GM12878 (cell line): ENCODE data around the gene COL4A4. TPM values are rescaled to one million over a fixed set of nuclear protein-coding genes. Genes with fewer than 3 reads are reported as not detected.

Experiments
- ATAC-seq: fragments of 200-7000 bp; cut with Tn5 transposase; 3 replicates; pipeline ENCODE4 v1.9.1; 2020; ENCODE audit warnings: mild to moderate bottlenecking, moderate library complexity
- BruUV-seq: library from RNA; stranded (reverse); fragments of 400-500 nt; replicated peaks from 2 replicates; lab custom pipeline; 2021; lab: Mats Ljungman, UMichigan
- CTCF ChIA-PET: fragments of 300-600 bp; sonication (Branson Sonifier 250); formaldehyde crosslinking; extraction: SDS; loops from one replicate; lab custom pipeline; 2021; ENCODE audit warnings: inconsistent platforms; lab: Yijun Ruan, JAX
- POLR2A ChIA-PET: fragments of 350-600 bp; formaldehyde crosslinking; extraction: SDS; loops from one replicate; lab custom pipeline; 2021; ENCODE audit warnings: inconsistent platforms; lab: Charles Lee
- RAD21 ChIA-PET: fragments of 300-600 bp; sonication (Branson Sonifier 250); formaldehyde crosslinking; loops from one replicate; lab custom pipeline; 2023; ENCODE audit warnings: antibody characterized with exemption; ENCODE audit not compliant: unreplicated experiment; lab: Charles Lee
- SMC1A ChIA-PET: fragments of 300-600 bp; sonication (Branson Sonifier 250); formaldehyde crosslinking; loops from one replicate; lab custom pipeline; 2023; ENCODE audit not compliant: unreplicated experiment, uncharacterized antibody; lab: Charles Lee
- DNase-seq: peaks from one replicate; pipeline ENCODE4 v3.0.0-alpha.2; 2011; ENCODE audit warnings: low read depth, low spot score
- FAIRE-seq: peaks from 3 replicates; lab custom pipeline; 2011; peaks lifted over from hg19 to GRCh38; lab: Jason Lieb, UNC
- H2AFZ ChIP-seq: 2 replicates; pipeline ENCODE4 v1.6.0; 2011; ENCODE audit warnings: low read depth, low read length, control low read depth; ENCODE audit not compliant: control insufficient read depth
- H3K27ac ChIP-seq: 2 replicates; pipeline ENCODE4 v1.5.1; 2011; ENCODE audit warnings: control low read depth; ENCODE audit not compliant: control insufficient read depth, insufficient read depth
- H3K27me3 ChIP-seq, 2 experiments: replicated peaks in 1 of 2; 2 replicates each; pipeline versions ENCODE4 v1.6.0 to v1.6.1; 2011; ENCODE audit warnings: low read length in 1 of 2; ENCODE audit not compliant: control insufficient read depth in 2 of 2, insufficient read depth in 2 of 2
- H3K36me3 ChIP-seq, 2 experiments: 2 replicates each; pipeline ENCODE4 v1.5.1; 2011; ENCODE audit warnings: low read length in 1 of 2; ENCODE audit not compliant: control insufficient read depth in 2 of 2, insufficient read depth in 2 of 2
- H3K4me1 ChIP-seq: 2 replicates; pipeline ENCODE4 v1.6.1; 2011; ENCODE audit warnings: mild to moderate bottlenecking, low read length, moderate library complexity, mixed read lengths; ENCODE audit not compliant: control insufficient read depth, insufficient read depth
- H3K4me2 ChIP-seq: 2 replicates; pipeline ENCODE4 v1.6.0; 2011; ENCODE audit warnings: control low read depth; ENCODE audit not compliant: control insufficient read depth, insufficient read depth
- H3K4me3 ChIP-seq: fragments of 200-600 bp; sonication (generic); 2 replicates; pipeline ENCODE4 v1.5.1; 2016
- H3K79me2 ChIP-seq: 2 replicates; pipeline ENCODE4 v1.6.0; 2011; ENCODE audit warnings: low read length; ENCODE audit not compliant: control insufficient read depth, insufficient read depth
- H3K9ac ChIP-seq: 2 replicates; pipeline ENCODE4 v1.8.0; 2011; ENCODE audit warnings: low read length, control low read depth, mixed read lengths; ENCODE audit not compliant: control insufficient read depth, insufficient read depth
- H3K9me3 ChIP-seq: replicated peaks from 3 replicates; pipeline ENCODE4 v1.5.1; 2011; ENCODE audit warnings: mild to moderate bottlenecking, low read length; ENCODE audit not compliant: control insufficient read depth, insufficient read depth
- H4K20me1 ChIP-seq: 2 replicates; pipeline ENCODE4 v1.6.0; 2011; ENCODE audit not compliant: control insufficient read depth, insufficient read depth
- BMI1 ChIP-seq: fragments of 450-650 bp; IDR thresholded peaks from 2 replicates; pipeline ENCODE4 v1.6.1; 2016; ENCODE audit warnings: mild to moderate bottlenecking, moderate library complexity, borderline replicate concordance
- EGR1 ChIP-seq, 2 experiments: IDR thresholded peaks; 1 replicate in 1 of 2; 2 replicates in 1 of 2; pipeline ENCODE4 v1.6.1; 2011 to 2012; ENCODE audit warnings: low read depth in 2 of 2, low read length in 2 of 2, borderline replicate concordance in 1 of 2, mild to moderate bottlenecking in 1 of 2, moderate library complexity in 1 of 2
- ESRRA ChIP-seq: IDR thresholded peaks from 2 replicates; pipeline ENCODE4 v1.6.1; 2012; ENCODE audit warnings: mild to moderate bottlenecking, low read length, improper control_type of control experiment
- HDAC6 ChIP-seq: fragments of 200-600 bp; sonication (generic); IDR thresholded peaks from one replicate; pipeline ENCODE4 v1.8.0; 2017; ENCODE audit warnings: antibody characterized with exemption; ENCODE audit not compliant: unreplicated experiment
- IKZF2 ChIP-seq, 2 experiments: fragments of 450-650 bp; IDR thresholded peaks; 2 replicates each; pipeline ENCODE4 v1.6.1; 2017; ENCODE audit warnings: mild to moderate bottlenecking in 2 of 2, moderate library complexity in 2 of 2
- MTA3 ChIP-seq: IDR thresholded peaks from 2 replicates; pipeline ENCODE4 v1.6.1; 2012; ENCODE audit warnings: low read length, inconsistent platforms, borderline replicate concordance
- PAX8 ChIP-seq: fragments of 450-650 bp; IDR thresholded peaks from 2 replicates; pipeline ENCODE4 v1.6.1; 2017; ENCODE audit warnings: mild to moderate bottlenecking, moderate library complexity
- SIX5 ChIP-seq: IDR thresholded peaks from 2 replicates; pipeline ENCODE4 v1.6.1; 2011; ENCODE audit warnings: mild to moderate bottlenecking, low read depth, low read length, moderate library complexity; ENCODE audit not compliant: severe bottlenecking
- SREBF2 ChIP-seq: IDR thresholded peaks from 2 replicates; pipeline ENCODE4 v1.6.1; 2012; ENCODE audit warnings: mild to moderate bottlenecking, low read length
- TAF1 ChIP-seq: IDR thresholded peaks from 2 replicates; pipeline ENCODE4 v1.6.1; 2011; ENCODE audit warnings: mild to moderate bottlenecking, low read depth, low read length, borderline replicate concordance
- WGBS: methylation state at CpG from one replicate; pipeline ENCODE4 v1.1.6; 2016; ENCODE audit warnings: low lambda C conversion rate; ENCODE audit not compliant: insufficient replicate concordance, insufficient coverage; ENCODE audit errors: missing lambda C conversion rate; 5-methylcytosine and 5-hydroxymethylcytosine counted together
- in situ Hi-C: fragments of 300-500 bp; cut with MboI; formaldehyde crosslinking; loops from 9 replicates; pipeline ENCODE4 v1.14.3; 2018; ENCODE audit warnings: mixed read lengths
- intact Hi-C: fragments of 100-400 bp; cut with micrococcal nuclease; formaldehyde crosslinking; loops from one replicate; pipeline ENCODE4 v1.14.2; 2022; ENCODE audit not compliant: unreplicated experiment
- polyA plus RNA-seq, 11 experiments: library from polyadenylated mRNA; depleted of rRNA in 4 of 11; unstranded in 6 of 11; stranded (reverse) in 5 of 11; fragments of >200 nt; fragmentation: Nextera tagmentation in 4 of 11; fragmentation: Illumina TruSeq in 1 of 11; extraction: Ambion mirVana in 4 of 11; extraction: Trizol in 1 of 11; gene quantifications; 1 replicate in 1 of 11; 2 replicates in 10 of 11; pipeline versions ENCODE4 v1.2.1 to v1.2.3, GENCODE V29; 2011 to 2016; ENCODE audit warnings: inconsistent platforms in 2 of 11, missing spikeins in 2 of 11, low read depth in 1 of 11
- total RNA-seq, 4 experiments: library from RNA; depleted of rRNA in 3 of 4; stranded (reverse); fragments of >200 nt in 3 of 4; fragmentation: Illumina TruSeq in 1 of 4; extraction: Trizol in 1 of 4; gene quantifications; 2 replicates each; pipeline versions ENCODE4 v1.2.1 to v1.2.3, GENCODE V29; 2013 to 2021
- TF ChIP-seq, protein P1 (sequence below): fragments of 450-650 bp; formaldehyde crosslinking; IDR thresholded peaks from 2 replicates; pipeline ENCODE4 v1.4.0; 2022; ENCODE audit warnings: mild to moderate bottlenecking, moderate library complexity
- TF ChIP-seq, protein P2 (sequence below): fragments of 450-650 bp; IDR thresholded peaks from 2 replicates; pipeline ENCODE4 v1.6.1; 2018; ENCODE audit warnings: borderline replicate concordance, mild to moderate bottlenecking; ENCODE audit not compliant: partially characterized antibody

COL4A4 gene
- total and polyA plus RNA-seq, 10 of the 15 experiments (the other 5 are each of a cell fraction or from before 2014, with no cell fraction given) = 0.19 to 4.0 (median 2.1) TPM

DNA sequence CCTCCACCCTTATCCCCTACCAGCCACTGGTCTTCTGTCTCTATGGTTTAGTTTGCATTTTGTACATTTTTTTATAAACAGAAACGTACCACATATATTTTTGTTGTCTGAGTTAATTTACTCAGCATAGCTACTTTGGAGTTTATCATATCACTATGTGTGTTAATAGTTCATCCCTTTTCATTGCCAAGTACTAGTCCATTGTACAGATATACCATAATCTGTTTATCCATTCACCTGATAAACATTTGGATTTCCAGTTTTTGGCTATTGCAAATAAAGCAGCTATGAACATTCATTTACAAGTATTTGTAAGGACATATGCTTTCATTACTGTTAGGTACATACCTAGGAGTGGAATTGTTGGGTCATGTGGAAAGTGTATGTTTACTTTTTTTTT lies 204.6 kb downstream of the COL4A4 start:
- ChIA-PET SMC1A (interaction anchor here (1.2 kb wide), 1 partner anchor 8 kb away, joined by 4 read pairs; no protein-coding TSS in a partner anchor), POLR2A (no interaction called here), CTCF (interaction anchor here (1.3 kb wide), 1 partner anchor 74 kb away, joined by 3 read pairs; no protein-coding TSS in a partner anchor), RAD21 (no interaction called here)
- no TSS peak for BruUV-seq
- ATAC-seq (no peak), DNase-seq (no peak), FAIRE-seq (no peak)
- Histone ChIP-seq H3K9me3 (no peaks in the 10 kb centered on the region; the same call in none of the 3 replicates), H3K4me1 (no peaks in the 10 kb centered on the region), H3K9ac (no peak overlapping the region), H3K4me2 (no peak overlapping the region), H3K79me2 (no peaks in the 10 kb centered on the region), H3K27me3 (no peaks in the 10 kb centered on the region), H4K20me1 (no peaks in the 10 kb centered on the region), H3K36me3 (no peaks in the 10 kb centered on the region), H3K27ac (no peak overlapping the region), H2AFZ (no peak overlapping the region), H3K4me3 (no peak overlapping the region)
- 7% methylated on average over 1 of the region's 1 CpG for whole genome bisulfite sequencing
- TF ChIP-seq ESRRA = no peak
- no peak for TF ChIP-seq BMI1
- TF ChIP-seq TAF1 = no peak
- no peak for TF ChIP-seq MTA3
- TF ChIP-seq, protein P1, sequence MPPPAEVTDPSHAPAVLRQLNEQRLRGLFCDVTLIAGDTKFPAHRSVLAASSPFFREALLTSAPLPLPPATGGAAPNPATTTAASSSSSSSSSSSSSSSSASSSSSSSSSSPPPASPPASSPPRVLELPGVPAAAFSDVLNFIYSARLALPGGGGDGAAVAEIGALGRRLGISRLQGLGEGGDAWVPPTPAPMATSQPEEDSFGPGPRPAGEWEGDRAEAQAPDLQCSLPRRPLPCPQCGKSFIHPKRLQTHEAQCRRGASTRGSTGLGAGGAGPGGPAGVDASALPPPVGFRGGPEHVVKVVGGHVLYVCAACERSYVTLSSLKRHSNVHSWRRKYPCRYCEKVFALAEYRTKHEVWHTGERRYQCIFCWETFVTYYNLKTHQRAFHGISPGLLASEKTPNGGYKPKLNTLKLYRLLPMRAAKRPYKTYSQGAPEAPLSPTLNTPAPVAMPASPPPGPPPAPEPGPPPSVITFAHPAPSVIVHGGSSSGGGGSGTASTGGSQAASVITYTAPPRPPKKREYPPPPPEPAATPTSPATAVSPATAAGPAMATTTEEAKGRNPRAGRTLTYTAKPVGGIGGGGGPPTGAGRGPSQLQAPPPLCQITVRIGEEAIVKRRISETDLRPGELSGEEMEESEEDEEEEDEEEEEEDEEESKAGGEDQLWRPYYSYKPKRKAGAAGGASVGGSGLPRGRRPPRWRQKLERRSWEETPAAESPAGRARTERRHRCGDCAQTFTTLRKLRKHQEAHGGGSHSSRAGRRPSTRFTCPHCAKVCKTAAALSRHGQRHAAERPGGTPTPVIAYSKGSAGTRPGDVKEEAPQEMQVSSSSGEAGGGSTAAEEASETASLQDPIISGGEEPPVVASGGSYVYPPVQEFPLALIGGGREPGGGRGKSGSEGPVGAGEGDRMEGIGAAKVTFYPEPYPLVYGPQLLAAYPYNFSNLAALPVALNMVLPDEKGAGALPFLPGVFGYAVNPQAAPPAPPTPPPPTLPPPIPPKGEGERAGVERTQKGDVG = no peak
- TF ChIP-seq EGR1 (IDR thresholded peaks at IDR 0.05; ENCODE audit: borderline replicate concordance in 1 of 2, low read depth in 2 of 2, low read length in 2 of 2) = no peak
- TF ChIP-seq SREBF2 = no peak
- no peak for TF ChIP-seq SIX5
- TF ChIP-seq IKZF2 (IDR thresholded peaks at IDR 0.05) = no peak
- no peak for TF ChIP-seq PAX8
- no peak for TF ChIP-seq HDAC6
- TF ChIP-seq, protein P2, sequence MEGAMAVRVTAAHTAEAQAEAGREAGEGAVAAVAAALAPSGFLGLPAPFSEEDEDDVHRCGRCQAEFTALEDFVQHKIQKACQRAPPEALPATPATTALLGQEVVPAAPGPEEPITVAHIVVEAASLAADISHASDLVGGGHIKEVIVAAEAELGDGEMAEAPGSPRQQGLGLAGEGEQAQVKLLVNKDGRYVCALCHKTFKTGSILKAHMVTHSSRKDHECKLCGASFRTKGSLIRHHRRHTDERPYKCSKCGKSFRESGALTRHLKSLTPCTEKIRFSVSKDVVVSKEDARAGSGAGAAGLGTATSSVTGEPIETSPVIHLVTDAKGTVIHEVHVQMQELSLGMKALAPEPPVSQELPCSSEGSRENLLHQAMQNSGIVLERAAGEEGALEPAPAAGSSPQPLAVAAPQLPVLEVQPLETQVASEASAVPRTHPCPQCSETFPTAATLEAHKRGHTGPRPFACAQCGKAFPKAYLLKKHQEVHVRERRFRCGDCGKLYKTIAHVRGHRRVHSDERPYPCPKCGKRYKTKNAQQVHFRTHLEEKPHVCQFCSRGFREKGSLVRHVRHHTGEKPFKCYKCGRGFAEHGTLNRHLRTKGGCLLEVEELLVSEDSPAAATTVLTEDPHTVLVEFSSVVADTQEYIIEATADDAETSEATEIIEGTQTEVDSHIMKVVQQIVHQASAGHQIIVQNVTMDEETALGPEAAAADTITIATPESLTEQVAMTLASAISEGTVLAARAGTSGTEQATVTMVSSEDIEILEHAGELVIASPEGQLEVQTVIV = no peak
- in situ Hi-C loops (no loop called here), intact Hi-C loops (no loop called here)
